Stimulated activated CD8-positive, alpha-beta memory T cell treated with anti-CD3 and anti-CD28 coated beads, Interleukin-4, amount 100 ng/mL, for 24 hours (primary cell): ENCODE results near the gene RBMS2.
"Not testable (repeated sequence)": the region's sequence is repeated elsewhere in the genome, so short reads cannot be mapped to it uniquely, and the experiment has no call there.

Source experiments
- DNase-seq: peaks from one replicate; pipeline ENCODE4 v3.0.0-alpha.2; 2020; ENCODE audit warnings: low read depth

RBMS2 gene

DNA sequence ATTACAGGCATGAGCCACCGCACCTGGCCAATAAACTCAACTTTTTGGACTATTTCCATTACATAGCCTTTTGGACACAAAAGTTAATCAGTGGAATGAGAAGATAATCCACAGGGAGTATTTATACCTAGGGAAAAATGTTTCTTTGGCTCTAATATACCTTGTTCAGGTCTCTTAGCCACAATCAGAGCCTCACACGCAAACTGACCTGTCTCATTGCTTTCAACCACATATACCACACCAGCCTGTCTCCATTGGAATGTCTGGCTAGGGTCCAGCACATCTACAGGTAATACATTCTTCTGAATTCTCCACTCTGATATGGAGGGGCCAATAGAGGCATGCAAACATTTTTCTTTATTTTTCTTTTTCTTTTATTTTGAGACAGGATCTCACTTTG, 3.8 kb upstream of the RBMS2 start:
- no peak for DNase-seq

DNA sequence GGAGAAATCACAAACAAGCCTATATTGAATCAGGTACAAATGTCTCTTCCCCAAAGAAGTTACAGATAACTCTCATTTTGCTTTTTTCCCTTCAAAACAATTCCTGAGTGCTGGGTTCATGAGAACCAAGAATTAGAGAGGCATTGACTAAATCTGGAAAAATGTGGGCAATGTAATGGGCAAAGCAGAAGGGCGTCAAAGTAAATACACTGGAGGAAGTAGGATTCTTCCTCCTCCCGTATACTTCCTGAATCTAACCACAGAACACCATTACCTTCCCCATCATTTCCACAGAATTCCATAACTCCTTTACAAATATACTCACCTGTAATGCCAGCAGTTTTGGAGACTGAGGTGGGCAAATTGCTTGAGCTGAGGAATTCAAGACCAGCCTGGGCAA, 3.0 kb upstream of the RBMS2 start:
- no peak for DNase-seq

DNA sequence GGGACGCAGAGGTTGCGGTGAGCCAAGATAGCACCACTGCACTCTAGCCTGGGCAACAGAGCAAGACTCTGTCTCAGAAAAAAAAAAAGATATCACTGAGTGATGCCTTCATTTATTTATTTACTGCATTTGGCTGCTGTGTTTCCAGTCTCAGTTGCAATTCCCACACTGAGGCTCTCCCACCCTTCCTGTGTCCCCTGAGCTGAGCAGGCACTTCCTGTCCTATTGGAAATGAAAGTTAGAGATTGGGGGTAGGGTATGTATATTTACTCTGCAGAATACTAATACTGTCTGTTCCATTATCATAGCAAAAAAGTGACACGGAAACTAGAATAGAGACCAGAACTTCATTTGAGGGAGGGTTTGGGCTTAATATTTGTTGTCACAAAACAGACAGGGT, 1.6 kb upstream of the RBMS2 start:
- no peak for DNase-seq

- DNase-seq, result no peak
Observed at GRCh38 chr12:56520506-56520905, 1.1 kb upstream of the RBMS2 start.

DNA sequence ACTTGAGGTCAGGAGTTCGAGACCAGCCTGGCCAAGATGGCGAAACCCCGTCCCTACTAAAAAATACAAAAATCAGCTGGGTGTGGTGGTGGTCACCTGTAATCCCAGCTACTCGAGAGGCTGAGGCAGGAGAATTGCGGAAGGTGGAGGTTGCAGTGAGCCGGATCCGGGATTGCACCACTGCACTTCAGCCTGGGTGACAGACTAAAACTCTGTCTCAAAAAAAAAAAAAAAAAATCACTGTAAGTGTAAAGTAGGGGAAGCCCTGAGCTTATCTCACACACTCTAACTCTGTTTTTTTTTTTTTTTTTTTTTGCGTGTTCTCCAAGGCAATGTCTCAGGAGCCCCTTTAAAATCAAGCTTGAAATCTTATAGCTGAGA, 421 bp upstream of the RBMS2 start:
- DNase-seq, result no peak

GRCh38 chr12:56522411-56523193, 982 bp downstream of the RBMS2 start:
- no peak for DNase-seq

DNA sequence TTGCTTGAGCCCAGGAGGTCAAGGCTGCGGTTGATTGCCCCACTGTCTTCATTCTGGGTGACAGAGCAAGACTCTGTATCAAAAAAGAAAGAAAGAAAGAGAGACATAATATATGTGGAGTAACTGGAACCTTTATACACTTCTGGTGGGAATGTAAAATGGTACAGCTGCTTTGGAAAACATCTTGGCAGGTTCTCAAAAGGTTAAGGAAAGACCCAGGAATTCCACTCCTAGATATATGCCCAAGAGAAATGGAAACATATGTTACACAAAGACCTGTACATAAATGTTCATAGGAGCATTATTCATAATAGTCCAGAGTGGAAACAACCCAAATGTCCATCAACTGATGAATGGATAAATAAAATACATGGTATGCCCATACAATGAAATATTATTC, 7.2 kb downstream of the RBMS2 start:
- no peak for DNase-seq

GRCh38 chr12:56529656-56530055, 8.0 kb downstream of the RBMS2 start:
- no peak for DNase-seq

- DNase-seq, result no peak
Observed at GRCh38 chr12:56530390-56531055, 8.9 kb downstream of the RBMS2 start.

DNA sequence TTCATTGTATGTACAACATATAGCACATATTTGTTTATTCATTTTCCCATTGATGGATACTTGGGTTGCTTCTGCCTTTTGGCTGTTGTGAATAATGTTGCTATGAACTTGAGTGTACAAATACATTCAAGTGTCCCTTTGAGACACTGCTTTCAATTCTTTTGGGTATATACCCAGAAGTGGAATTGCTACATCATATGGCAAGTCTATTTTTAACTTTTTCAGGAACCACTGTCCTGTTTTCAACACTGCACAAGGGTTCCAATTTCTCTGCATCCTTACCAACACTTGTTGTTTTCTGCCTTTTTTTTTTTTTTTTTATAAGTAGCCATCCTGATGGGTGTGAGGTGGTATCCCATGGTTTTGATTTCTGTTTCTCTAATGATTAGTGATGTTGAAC, 15.9 kb downstream of the RBMS2 start:
- DNase-seq, result no peak

DNA sequence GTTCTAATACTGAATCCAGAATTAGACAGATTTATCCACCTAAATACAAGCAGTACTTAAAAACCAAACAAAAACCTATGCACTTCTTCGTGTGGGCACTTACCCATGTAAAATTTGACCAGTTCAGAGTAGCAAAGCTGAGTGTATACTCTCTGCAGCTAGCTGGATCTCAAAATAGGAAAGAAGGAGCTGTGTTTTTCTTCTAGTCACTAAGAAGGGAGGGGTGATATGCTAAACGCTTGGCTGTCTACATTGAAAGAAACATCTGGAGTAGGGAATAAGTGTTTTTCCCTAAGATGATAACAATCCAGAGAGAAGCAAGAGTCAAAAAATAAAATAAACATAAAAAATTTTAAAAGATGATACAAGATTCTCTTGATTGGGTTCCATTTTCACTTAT, 20.0 kb downstream of the RBMS2 start:
- DNase-seq, result no peak

DNA sequence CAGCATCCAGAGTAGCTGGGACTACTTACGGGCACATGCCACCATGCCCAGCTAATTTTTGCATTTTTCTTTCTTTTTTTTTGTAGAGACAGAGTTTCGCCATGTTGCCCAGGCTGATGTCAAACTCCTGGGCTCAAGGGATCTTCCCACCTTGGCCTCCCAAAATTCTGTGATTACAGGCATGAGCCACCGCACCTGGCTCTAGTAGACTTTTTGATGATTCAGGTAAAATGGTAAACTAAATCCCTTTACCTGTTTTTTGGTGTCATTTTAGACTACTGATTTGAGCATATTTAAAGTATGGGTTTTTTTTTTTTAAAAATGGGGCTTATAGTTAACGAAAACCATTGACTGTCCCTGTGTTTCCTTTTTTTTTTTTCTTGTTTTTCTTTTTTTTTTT, 20.5 kb downstream of the RBMS2 start:
- no peak for DNase-seq

DNA sequence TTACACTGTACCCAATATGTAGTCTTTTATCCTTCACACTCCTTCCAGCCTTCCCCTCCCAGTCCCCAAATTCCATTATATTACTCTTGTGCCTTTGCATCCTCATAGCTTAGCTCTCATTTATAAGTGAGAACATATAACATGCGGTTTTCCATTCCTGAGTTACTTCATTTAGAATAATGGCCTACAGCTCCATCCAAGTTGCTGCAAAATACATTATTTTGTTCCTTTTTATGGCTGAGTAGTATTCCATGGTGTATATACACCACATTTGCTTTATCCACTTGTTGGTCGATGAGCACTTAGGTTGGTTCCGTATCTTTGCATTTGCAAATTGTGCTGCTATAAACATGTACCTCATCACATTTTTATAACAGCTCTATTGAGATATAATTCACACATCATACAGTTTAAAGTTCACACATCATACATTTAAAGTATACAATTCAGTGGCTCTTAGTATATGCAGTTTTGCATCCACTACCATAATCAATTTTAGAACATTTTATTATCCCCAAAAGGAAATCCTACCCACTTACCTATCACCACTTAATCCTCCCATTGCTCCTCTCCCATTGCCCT, 23.5 kb downstream of the RBMS2 start:
- no peak for DNase-seq

DNA sequence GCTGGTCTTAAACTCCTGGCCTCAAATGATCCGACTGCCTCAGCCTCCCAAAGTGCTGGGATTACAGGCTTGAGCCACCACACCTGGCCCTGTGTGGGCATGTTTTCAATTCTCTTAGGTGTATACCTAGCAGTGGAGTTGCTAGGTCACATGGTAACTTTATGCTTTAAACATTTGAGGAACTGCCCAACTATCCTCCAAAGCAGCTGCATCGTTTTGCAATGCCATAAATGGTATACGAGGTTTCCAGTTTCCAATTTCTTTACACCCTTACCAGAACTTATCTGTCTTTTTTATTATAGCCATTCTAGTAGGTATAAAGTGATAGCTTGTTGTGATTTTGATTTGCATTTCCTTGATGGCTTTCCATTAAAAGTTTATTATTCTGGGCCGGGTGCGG, 25.1 kb downstream of the RBMS2 start:
- DNase-seq, result no peak

DNA sequence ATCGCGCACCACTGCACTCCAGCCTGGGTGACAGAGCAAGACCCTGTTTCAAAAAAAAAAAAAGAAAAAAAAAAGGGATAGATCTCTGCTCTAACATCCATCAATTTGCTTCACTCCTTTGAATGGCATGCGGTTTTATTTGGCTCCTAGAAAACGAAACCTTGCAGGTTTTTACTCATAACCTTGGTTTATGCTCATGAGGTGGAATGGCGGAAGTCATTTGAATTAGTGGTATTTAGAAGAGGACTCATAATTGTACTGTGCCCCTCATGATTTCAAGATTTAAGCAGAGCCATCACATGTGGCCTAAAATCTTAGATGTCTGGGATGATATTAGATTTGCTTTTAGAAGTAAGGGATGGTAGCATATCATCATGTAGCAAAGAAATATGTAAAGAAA, 29.4 kb downstream of the RBMS2 start:
- DNase-seq, result no peak

- DNase-seq, result no peak
Observed at GRCh38 chr12:56565510-56566101, 44.0 kb downstream of the RBMS2 start.

- DNase-seq, result no peak
Observed at GRCh38 chr12:56568146-56568545, 46.5 kb downstream of the RBMS2 start.

DNA sequence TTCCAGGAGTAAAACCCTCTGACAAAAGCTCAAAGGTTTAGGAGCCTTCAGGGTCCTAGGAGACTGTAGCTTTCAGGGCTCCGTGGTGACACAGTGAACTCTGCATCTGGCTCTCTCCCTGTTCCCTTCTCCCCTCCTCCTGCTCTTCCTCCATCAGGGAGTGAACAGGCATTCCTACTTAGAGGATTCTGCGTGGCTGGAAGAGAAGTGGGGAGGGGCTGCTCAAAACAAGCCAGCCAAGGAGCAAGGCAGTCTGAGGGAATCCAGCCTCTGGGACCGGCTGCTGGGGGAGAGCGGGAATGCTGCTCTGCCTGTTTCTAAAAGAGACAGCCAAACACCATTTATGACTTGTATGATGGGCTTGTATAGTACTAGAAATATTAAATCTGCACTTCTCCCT, 49.5 kb downstream of the RBMS2 start:
- DNase-seq, result no peak

- DNase-seq, result no peak
Observed at GRCh38 chr12:56572288-56572687, 50.7 kb downstream of the RBMS2 start.

DNA sequence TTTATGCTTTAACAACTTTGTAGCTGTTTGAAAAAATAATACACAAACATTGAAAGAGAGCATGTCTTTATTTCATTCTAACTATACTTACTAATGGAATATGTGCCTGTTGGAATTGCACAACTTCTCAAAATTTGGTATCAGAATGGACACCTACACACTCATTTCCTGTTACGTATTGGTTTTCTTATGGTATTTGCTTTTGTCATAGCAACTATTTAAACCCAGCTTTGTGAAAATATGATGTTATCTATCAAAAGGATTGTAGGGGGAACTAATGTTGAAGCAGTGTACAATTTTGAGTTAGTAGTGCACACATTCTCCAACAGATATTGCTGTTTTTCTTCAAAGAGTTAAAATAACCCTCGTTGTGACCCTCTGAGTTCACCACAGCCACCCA, 52.6 kb downstream of the RBMS2 start:
- no peak for DNase-seq

- DNase-seq, result not testable (repeated sequence)
Observed at GRCh38 chr12:56577248-56577647, 55.6 kb downstream of the RBMS2 start.

GRCh38 chr12:56578983-56579546, 57.4 kb downstream of the RBMS2 start:
- DNase-seq, result no peak
